ENCODE results near the gene CDC34. TPM values are rescaled to one million over a fixed set of nuclear protein-coding genes. Genes with fewer than 3 reads are reported as not detected.

CDC34 gene
- total and polyA plus RNA-seq, 9 of the 15 experiments (the other 6 are each of a cell fraction or from before 2014, with no cell fraction given): 0.80 to 203 (median 65.5) TPM

DNA sequence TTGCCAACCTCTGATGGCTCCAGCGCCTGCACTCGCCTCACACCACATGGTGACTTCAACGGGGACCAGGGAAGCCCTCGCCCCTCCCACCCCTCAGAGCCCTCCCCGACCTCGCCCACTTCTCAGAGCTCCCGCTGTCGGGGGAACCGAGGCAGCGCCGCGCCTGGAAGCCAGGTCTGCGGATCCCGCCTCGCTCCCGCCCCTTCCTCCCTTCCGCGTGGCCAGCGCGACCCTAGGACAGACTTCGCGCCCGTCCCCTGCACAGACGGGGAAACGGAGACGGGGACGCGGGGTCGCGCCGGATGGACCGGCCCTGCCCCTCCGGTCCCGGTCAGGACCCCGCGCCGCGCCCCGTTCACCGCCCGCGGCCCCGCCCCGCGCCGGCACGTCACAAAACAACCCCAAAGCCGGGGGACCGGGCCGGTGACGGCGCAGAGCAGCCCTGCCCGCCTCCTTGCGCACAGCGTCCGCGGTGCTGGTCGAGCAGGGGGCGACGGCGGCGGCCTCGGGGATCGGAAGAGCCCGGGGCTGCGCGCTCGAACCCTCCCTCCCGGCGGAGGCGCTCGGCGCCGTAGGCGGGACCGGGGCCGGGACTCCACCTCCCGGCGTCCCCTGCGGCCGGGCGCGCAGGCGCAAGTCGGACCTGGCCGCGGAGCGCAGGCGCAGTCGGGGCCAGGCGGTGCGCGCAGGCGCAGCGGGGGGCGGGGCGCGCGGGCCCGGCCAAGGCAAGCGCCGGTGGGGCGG lies 379 bp upstream of the CDC34 start (continued):
- TF ChIP-seq MYC (IDR thresholded peaks at IDR 0.05; ENCODE audit: low read depth, low read length) (peak; percentile 61), MYC (CRISPR knock-in tag; IDR thresholded peaks at IDR 0.05; ENCODE audit: borderline replicate concordance, low read depth) (no peak), ZNF217 (CRISPR knock-in tag; IDR thresholded peaks at IDR 0.05) (no peak), SMAD4 (CRISPR knock-in tag; conservative IDR thresholded peaks at IDR 0.05) (peak; percentile 73; the same call in 1 of the 2 replicates), STAT5A (IDR thresholded peaks at IDR 0.05; ENCODE audit: borderline replicate concordance, low read length) (no peak), COPS2 (conservative IDR thresholded peaks at IDR 0.05) (no peak)
- TF ChIP-seq, protein P1, sequence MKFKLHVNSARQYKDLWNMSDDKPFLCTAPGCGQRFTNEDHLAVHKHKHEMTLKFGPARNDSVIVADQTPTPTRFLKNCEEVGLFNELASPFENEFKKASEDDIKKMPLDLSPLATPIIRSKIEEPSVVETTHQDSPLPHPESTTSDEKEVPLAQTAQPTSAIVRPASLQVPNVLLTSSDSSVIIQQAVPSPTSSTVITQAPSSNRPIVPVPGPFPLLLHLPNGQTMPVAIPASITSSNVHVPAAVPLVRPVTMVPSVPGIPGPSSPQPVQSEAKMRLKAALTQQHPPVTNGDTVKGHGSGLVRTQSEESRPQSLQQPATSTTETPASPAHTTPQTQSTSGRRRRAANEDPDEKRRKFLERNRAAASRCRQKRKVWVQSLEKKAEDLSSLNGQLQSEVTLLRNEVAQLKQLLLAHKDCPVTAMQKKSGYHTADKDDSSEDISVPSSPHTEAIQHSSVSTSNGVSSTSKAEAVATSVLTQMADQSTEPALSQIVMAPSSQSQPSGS (CRISPR knock-in tag; IDR thresholded peaks at IDR 0.05): no peak
- TF ChIP-seq, protein P2, sequence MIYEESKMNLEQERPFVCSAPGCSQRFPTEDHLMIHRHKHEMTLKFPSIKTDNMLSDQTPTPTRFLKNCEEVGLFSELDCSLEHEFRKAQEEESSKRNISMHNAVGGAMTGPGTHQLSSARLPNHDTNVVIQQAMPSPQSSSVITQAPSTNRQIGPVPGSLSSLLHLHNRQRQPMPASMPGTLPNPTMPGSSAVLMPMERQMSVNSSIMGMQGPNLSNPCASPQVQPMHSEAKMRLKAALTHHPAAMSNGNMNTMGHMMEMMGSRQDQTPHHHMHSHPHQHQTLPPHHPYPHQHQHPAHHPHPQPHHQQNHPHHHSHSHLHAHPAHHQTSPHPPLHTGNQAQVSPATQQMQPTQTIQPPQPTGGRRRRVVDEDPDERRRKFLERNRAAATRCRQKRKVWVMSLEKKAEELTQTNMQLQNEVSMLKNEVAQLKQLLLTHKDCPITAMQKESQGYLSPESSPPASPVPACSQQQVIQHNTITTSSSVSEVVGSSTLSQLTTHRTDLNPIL (CRISPR knock-in tag; IDR thresholded peaks at IDR 0.05): no peak
- TF ChIP-seq, protein P3, sequence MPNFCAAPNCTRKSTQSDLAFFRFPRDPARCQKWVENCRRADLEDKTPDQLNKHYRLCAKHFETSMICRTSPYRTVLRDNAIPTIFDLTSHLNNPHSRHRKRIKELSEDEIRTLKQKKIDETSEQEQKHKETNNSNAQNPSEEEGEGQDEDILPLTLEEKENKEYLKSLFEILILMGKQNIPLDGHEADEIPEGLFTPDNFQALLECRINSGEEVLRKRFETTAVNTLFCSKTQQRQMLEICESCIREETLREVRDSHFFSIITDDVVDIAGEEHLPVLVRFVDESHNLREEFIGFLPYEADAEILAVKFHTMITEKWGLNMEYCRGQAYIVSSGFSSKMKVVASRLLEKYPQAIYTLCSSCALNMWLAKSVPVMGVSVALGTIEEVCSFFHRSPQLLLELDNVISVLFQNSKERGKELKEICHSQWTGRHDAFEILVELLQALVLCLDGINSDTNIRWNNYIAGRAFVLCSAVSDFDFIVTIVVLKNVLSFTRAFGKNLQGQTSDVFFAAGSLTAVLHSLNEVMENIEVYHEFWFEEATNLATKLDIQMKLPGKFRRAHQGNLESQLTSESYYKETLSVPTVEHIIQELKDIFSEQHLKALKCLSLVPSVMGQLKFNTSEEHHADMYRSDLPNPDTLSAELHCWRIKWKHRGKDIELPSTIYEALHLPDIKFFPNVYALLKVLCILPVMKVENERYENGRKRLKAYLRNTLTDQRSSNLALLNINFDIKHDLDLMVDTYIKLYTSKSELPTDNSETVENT (CRISPR knock-in tag; IDR thresholded peaks at IDR 0.05): no peak
- TF ChIP-seq, protein P4, sequence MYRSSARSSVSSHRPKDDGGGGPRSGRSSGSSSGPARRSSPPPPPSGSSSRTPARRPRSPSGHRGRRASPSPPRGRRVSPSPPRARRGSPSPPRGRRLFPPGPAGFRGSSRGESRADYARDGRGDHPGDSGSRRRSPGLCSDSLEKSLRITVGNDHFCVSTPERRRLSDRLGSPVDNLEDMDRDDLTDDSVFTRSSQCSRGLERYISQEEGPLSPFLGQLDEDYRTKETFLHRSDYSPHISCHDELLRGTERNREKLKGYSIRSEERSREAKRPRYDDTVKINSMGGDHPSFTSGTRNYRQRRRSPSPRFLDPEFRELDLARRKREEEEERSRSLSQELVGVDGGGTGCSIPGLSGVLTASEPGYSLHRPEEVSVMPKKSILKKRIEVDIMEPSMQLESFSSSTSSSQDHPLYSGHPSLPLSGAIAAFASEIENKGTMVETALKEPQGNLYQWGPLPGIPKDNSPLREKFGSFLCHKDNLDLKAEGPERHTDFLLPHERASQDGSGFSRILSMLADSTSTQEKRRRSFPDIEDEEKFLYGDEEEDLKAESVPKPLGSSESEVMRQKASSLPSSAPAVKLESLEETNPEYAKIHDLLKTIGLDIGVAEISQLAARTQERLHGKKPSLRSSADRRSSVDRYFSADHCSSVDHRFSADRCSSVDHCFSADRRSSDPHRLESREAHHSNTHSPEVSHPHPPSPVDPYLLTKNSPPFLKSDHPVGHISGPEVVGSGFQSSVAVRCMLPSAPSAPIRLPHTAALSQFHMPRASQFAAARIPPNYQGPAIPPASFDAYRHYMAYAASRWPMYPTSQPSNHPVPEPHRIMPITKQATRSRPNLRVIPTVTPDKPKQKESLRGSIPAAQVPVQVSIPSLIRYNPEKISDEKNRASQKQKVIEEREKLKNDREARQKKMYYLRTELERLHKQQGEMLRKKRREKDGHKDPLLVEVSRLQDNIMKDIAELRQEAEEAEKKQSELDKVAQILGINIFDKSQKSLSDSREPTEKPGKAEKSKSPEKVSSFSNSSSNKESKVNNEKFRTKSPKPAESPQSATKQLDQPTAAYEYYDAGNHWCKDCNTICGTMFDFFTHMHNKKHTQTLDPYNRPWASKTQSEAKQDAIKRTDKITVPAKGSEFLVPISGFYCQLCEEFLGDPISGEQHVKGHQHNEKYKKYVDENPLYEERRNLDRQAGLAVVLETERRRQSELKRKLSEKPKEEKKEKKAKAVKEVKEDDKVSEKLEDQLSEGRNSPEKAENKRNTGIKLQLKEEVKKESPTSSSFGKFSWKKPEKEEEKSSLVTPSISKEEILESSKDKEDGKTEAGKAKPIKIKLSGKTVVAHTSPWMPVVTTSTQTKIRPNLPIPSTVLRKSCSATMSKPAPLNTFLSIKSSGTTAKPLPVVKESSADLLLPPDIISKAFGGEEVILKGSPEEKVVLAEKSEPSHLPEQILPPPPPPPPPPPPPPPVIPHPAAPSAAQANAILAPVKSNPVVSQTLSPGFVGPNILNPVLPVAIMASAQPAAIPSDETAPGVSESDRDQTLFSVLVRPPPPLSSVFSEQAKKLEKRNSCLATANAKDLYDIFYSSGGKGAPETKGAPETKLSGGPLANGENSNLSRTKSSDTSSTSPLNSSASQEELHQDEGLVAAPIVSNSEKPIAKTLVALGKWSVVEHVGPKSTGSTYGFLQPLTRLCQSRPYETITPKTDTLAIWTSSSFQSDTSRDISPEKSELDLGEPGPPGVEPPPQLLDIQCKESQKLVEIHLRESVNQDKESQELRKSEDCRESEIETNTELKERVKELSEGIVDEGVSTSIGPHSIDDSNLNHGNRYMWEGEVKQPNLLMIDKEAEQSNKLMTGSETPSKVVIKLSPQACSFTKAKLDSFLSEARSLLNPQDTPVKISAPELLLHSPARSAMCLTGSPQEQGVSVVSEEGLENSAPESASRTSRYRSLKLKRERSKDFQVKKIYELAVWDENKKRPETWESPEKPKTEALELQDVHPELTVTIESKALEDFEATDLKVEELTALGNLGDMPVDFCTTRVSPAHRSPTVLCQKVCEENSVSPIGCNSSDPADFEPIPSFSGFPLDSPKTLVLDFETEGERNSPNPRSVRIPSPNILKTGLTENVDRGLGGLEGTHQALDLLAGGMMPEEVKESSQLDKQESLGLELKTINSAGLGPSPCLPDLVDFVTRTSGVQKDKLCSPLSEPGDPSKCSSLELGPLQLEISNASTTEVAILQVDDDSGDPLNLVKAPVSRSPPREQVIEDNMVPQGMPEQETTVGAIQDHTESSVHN (IDR thresholded peaks at IDR 0.05; ENCODE audit: borderline replicate concordance in 1 of 2, low read depth in 1 of 2): no peak

Data from K562 (cell line).